DND-41 (cell line): ENCODE results near the gene ITGB1BP2.
"Not testable (repeated sequence)": the region's sequence is repeated elsewhere in the genome, so short reads cannot be mapped to it uniquely, and the experiment has no call there.

Experiments
- ATAC-seq: fragments of 200-7000 bp; cut with Tn5 transposase; 3 replicates; pipeline ENCODE4 v1.9.1; 2021; ENCODE audit warnings: low read depth; ENCODE audit not compliant: insufficient read depth
- DNase-seq: peaks from one replicate; pipeline ENCODE4 v3.0.0-alpha.2; 2020
- H2AFZ ChIP-seq: 2 replicates; pipeline ENCODE4 v1.6.0; 2012; ENCODE audit warnings: low read depth, low read length
- H3K27ac ChIP-seq: 2 replicates; pipeline ENCODE4 v1.5.1; 2012; ENCODE audit warnings: low read length, inconsistent platforms
- H3K27me3 ChIP-seq: fragments of 200-600 bp; sonication (generic); 2 replicates; pipeline ENCODE4 v1.6.0; 2012; ENCODE audit warnings: low read length, mild to moderate bottlenecking, inconsistent platforms; ENCODE audit not compliant: insufficient read depth, poor library complexity
- H3K36me3 ChIP-seq: 2 replicates; pipeline ENCODE4 v1.5.1; 2012; ENCODE audit warnings: low read length, inconsistent platforms; ENCODE audit not compliant: insufficient read depth
- H3K4me1 ChIP-seq: 2 replicates; pipeline ENCODE4 v1.5.1; 2012; ENCODE audit warnings: mild to moderate bottlenecking, low read length; ENCODE audit not compliant: insufficient read depth
- H3K4me2 ChIP-seq: 2 replicates; pipeline ENCODE4 v1.6.0; 2012; ENCODE audit warnings: mild to moderate bottlenecking, moderate library complexity, low read length, inconsistent platforms; ENCODE audit not compliant: insufficient read depth
- H3K4me3 ChIP-seq, 2 experiments: fragments of 200-600 bp in 1 of 2; shearing (Covaris generic) in 1 of 2; 2 replicates each; pipeline ENCODE4 v1.5.1; 2012 to 2016; ENCODE audit warnings: inconsistent platforms in 2 of 2, low read length in 2 of 2, mild to moderate bottlenecking in 2 of 2, low read depth in 1 of 2, moderate library complexity in 1 of 2
- H3K79me2 ChIP-seq: 2 replicates; pipeline ENCODE4 v1.6.0; 2012; ENCODE audit warnings: low read length, inconsistent platforms; ENCODE audit not compliant: insufficient read depth
- H3K9ac ChIP-seq: 2 replicates; pipeline ENCODE4 v1.6.0; 2012; ENCODE audit warnings: low read depth, mild to moderate bottlenecking, inconsistent platforms, low read length, moderate library complexity
- H3K9me3 ChIP-seq: 2 replicates; pipeline ENCODE4 v1.5.1; 2012; ENCODE audit warnings: low read length, moderate library complexity, mild to moderate bottlenecking, inconsistent platforms; ENCODE audit not compliant: insufficient read depth, severe bottlenecking
- H4K20me1 ChIP-seq: 2 replicates; pipeline ENCODE4 v1.6.0; 2012; ENCODE audit warnings: low read length; ENCODE audit not compliant: insufficient read depth

Gene ITGB1BP2

DNA sequence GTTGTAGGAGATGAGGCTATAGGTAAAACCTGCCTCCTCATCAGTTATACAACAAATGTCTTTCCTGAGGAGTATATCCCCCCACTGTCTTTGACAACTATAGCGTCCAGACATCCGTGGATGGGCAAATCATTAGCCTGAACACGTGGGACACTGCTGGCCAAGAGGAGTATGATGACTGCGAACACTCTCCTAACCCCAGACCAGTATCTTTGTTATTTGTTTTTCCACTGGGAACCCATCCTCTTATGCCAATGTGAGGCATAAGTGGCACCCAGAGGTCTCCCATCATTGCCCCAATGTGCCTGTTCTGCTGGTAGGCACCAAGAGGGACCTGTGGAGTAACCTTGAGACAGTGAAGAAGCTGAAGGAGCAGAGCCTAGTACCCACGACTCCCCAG is 50.9 kb downstream of the ITGB1BP2 start:
- DNase-seq, H3K27me3 ChIP-seq, H3K79me2 ChIP-seq, H3K9ac ChIP-seq, H3K27ac ChIP-seq, ATAC-seq, H3K4me1 ChIP-seq, H4K20me1 ChIP-seq, H2AFZ ChIP-seq, H3K9me3 ChIP-seq, H3K4me2 ChIP-seq, H3K36me3 ChIP-seq, H3K4me3 ChIP-seq: not testable (repeated sequence)
